Suprapubic skin (tissue), 4 donors: ENCODE results near the gene DRP2. TPM values are rescaled to one million over a fixed set of nuclear protein-coding genes. Genes with fewer than 3 reads are reported as not detected.

Source experiments
- DNase-seq, 2 donors: peaks; one replicate each; pipeline ENCODE4 v3.0.0-alpha.2; 2019; ENCODE audit warnings: low spot score in 2 of 2
- H3K27ac ChIP-seq: fragments of 200-600 bp; sonication (generic); one replicate; pipeline ENCODE4 v1.5.1; 2019
- H3K27me3 ChIP-seq: fragments of 200-600 bp; sonication (generic); one replicate; pipeline ENCODE4 v1.5.1; 2019
- H3K36me3 ChIP-seq: fragments of 200-600 bp; sonication (generic); one replicate; pipeline ENCODE4 v1.5.1; 2019
- H3K4me1 ChIP-seq: fragments of 200-600 bp; sonication (generic); one replicate; pipeline ENCODE4 v1.5.1; 2019
- H3K4me3 ChIP-seq: fragments of 200-600 bp; sonication (generic); one replicate; pipeline ENCODE4 v1.5.1; 2019; ENCODE audit warnings: mild to moderate bottlenecking
- H3K9me3 ChIP-seq: fragments of 200-600 bp; sonication (generic); one replicate; pipeline ENCODE4 v1.5.1; 2019
- CTCF ChIP-seq, 2 donors: fragments of 200-600 bp in 1 of 2; fragments of 450-650 bp in 1 of 2; sonication (generic) in 1 of 2; IDR thresholded peaks; one replicate each; pipeline ENCODE4 v1.5.1; 2016 to 2019; ENCODE audit warnings: antibody characterized with exemption in 2 of 2, mild to moderate bottlenecking in 1 of 2, moderate library complexity in 1 of 2
- EP300 ChIP-seq: sonication (generic); formaldehyde crosslinking; IDR thresholded peaks from one replicate; pipeline ENCODE4 v1.6.1; 2017; ENCODE audit warnings: antibody characterized with exemption
- POLR2A ChIP-seq, 2 donors: fragments of 450-650 bp; IDR thresholded peaks; one replicate each; pipeline ENCODE4 v1.6.1; 2017; ENCODE audit warnings: antibody characterized with exemption in 2 of 2, mild to moderate bottlenecking in 2 of 2, moderate library complexity in 2 of 2
- POLR2AphosphoS5 ChIP-seq, 3 donors: sonication (generic); formaldehyde crosslinking; IDR thresholded peaks; one replicate each; pipeline ENCODE4 v1.6.1; 2017; ENCODE audit warnings: antibody characterized with exemption in 3 of 3
- WGBS: methylation state at CpG from one replicate; pipeline ENCODE4 v1.1.5; 2018; 5-methylcytosine and 5-hydroxymethylcytosine counted together
- total RNA-seq, 4 donors: library from RNA; depleted of rRNA; stranded (reverse); fragments of >200 nt; gene quantifications; one replicate each; pipeline ENCODE4 v1.1.0, GENCODE V29; 2016

Gene DRP2
- total RNA-seq, 4 donors from 2014 or later = 0.05 to 0.97 (median 0.35) TPM

- Histone ChIP-seq H3K36me3 (no peaks in the 10 kb centered on the region), H3K4me1 (no peaks in the 10 kb centered on the region), H3K4me3 (peak overlapping the region; percentile 33), H3K9me3 (no peaks in the 10 kb centered on the region), H3K27ac (no peak overlapping the region), H3K27me3 (no peaks in the 10 kb centered on the region)
- DNase-seq = peak in 1 of 2 donors; percentile 69
- no peak for TF ChIP-seq EP300
- 44% methylated on average over 27 of the region's 50 CpGs for WGBS
Measured at GRCh38 chrX:101191217-101191750, 28.3 kb upstream of the DRP2 start.

- no peaks in the 10 kb centered on the region for H3K27me3 ChIP-seq
- no peaks in the 10 kb centered on the region for H3K4me1 ChIP-seq
- H3K36me3 ChIP-seq = no peaks in the 10 kb centered on the region
- no peak for DNase-seq
- 68% methylated on average over 3 of the region's 3 CpGs for WGBS
- H3K27ac ChIP-seq = no peak overlapping the region
- TF ChIP-seq CTCF (IDR thresholded peaks at IDR 0.05) (no peak), POLR2AphosphoS5 (IDR thresholded peaks at IDR 0.05) (no peak), POLR2A (IDR thresholded peaks at IDR 0.05) (no peak), EP300 (no peak)
- H3K9me3 ChIP-seq = no peaks in the 10 kb centered on the region
- H3K4me3 ChIP-seq = no peak overlapping the region
Measured at GRCh38 chrX:101195442-101196173, 24.0 kb upstream of the DRP2 start.

- no peaks in the 10 kb centered on the region for H3K4me1 ChIP-seq
Measured at GRCh38 chrX:101203761-101204351, 15.7 kb upstream of the DRP2 start.

GRCh38 chrX:101206471-101206870, 13.1 kb upstream of the DRP2 start:
- no peak overlapping the region for H3K27ac ChIP-seq
- no peaks in the 10 kb centered on the region for H3K4me1 ChIP-seq
- H3K36me3 ChIP-seq = no peaks in the 10 kb centered on the region
- TF ChIP-seq POLR2A (IDR thresholded peaks at IDR 0.05) (no peak), EP300 (no peak), CTCF (IDR thresholded peaks at IDR 0.05) (no peak), POLR2AphosphoS5 (IDR thresholded peaks at IDR 0.05) (no peak)
- no peaks in the 10 kb centered on the region for H3K9me3 ChIP-seq
- WGBS = 38% methylated on average over 3 of the region's 3 CpGs
- no peak for DNase-seq
- no peak overlapping the region for H3K4me3 ChIP-seq
- no peaks in the 10 kb centered on the region for H3K27me3 ChIP-seq

More at GRCh38 chrX:101203761-101204351, 15.7 kb upstream of the DRP2 start:
- H3K4me3 ChIP-seq = no peak overlapping the region
- no peaks in the 10 kb centered on the region for H3K9me3 ChIP-seq
- WGBS = 32% methylated on average over 2 of the region's 2 CpGs
- H3K27me3 ChIP-seq = no peaks in the 10 kb centered on the region
- H3K27ac ChIP-seq = no peak overlapping the region
- no peaks in the 10 kb centered on the region for H3K36me3 ChIP-seq
- TF ChIP-seq POLR2AphosphoS5 (IDR thresholded peaks at IDR 0.05) (no peak), CTCF (IDR thresholded peaks at IDR 0.05) (no peak), POLR2A (IDR thresholded peaks at IDR 0.05) (no peak), EP300 (no peak)
- no peak for DNase-seq

GRCh38 chrX:101208152-101208905, 11.3 kb upstream of the DRP2 start:
- H3K27me3 ChIP-seq = no peaks in the 10 kb centered on the region
- no peaks in the 10 kb centered on the region for H3K4me1 ChIP-seq
- DNase-seq = no peak
- TF ChIP-seq CTCF (IDR thresholded peaks at IDR 0.05) (no peak), EP300 (no peak), POLR2AphosphoS5 (IDR thresholded peaks at IDR 0.05) (no peak), POLR2A (IDR thresholded peaks at IDR 0.05) (no peak)
- H3K9me3 ChIP-seq = no peaks in the 10 kb centered on the region
- no peaks in the 10 kb centered on the region for H3K36me3 ChIP-seq
- no peak overlapping the region for H3K4me3 ChIP-seq
- 42% methylated on average over 4 of the region's 4 CpGs for WGBS
- H3K27ac ChIP-seq = no peak overlapping the region
